Measurements from ENCODE around the gene KRTAP12-3. TPM values are rescaled to one million over a fixed set of nuclear protein-coding genes. Genes with fewer than 3 reads are reported as not detected.

The KRTAP12-3 gene
- total and polyA plus RNA-seq, 2 donors (not counting 1 experiment from before 2014, with no cell fraction given): not detected

- Histone ChIP-seq H3K9me3 (ENCODE audit: control insufficient read depth, insufficient read depth, low read depth, low read length) (no peaks in the 10 kb centered on the region), H3K36me3 (ENCODE audit: control insufficient read depth, insufficient read depth, low read length) (no peaks in the 10 kb centered on the region), H3K27ac (ENCODE audit: insufficient read depth, low read length) (no peak overlapping the region), H3K9ac (ENCODE audit: insufficient read depth, low read length) (no peak overlapping the region), H3K4me2 (ENCODE audit: extremely low read depth, insufficient read depth, low read length) (no peak overlapping the region), H2AFZ (ENCODE audit: low read length) (no peak overlapping the region), H3K4me3 (replicated peaks in 1 of 4; ENCODE audit: control extremely low read depth in 1 of 4, insufficient read depth in 1 of 4, low read depth in 3 of 4, low read length in 4 of 4) (no peak overlapping the region), H4K20me1 (ENCODE audit: control insufficient read depth, extremely low read depth, insufficient read depth, low read length) (no peaks in the 10 kb centered on the region), H3K4me1 (ENCODE audit: control insufficient read depth, extremely low read depth, insufficient read depth, low read length) (no peaks in the 10 kb centered on the region), H3K27me3 (ENCODE audit: control insufficient read depth, insufficient read depth, low read length) (peaks cover 4% of the 10 kb centered on the region), H3K79me2 (ENCODE audit: control insufficient read depth, insufficient read depth, low read length) (no peaks in the 10 kb centered on the region)
- DNase-seq (ENCODE audit: low read depth in 2 of 2): no peak
- no peak for TF ChIP-seq EZH2 (IDR thresholded peaks at IDR 0.05; ENCODE audit: low read length, missing control alignments)
- TF ChIP-seq CTCF (conservative IDR thresholded peaks at IDR 0.05 in 1 of 2, IDR thresholded peaks at IDR 0.05 in 1 of 2; ENCODE audit: low read depth in 1 of 2, low read length in 2 of 2): no peak
Measured at GRCh38 chr21:44691686-44692085, 34.0 kb downstream of the KRTAP12-3 start.

- Histone ChIP-seq H3K4me1 (ENCODE audit: control insufficient read depth, extremely low read depth, insufficient read depth, low read length) (no peaks in the 10 kb centered on the region), H3K4me2 (ENCODE audit: extremely low read depth, insufficient read depth, low read length) (no peak overlapping the region), H3K4me3 (replicated peaks in 1 of 4; ENCODE audit: control extremely low read depth in 1 of 4, insufficient read depth in 1 of 4, low read depth in 3 of 4, low read length in 4 of 4) (no peak overlapping the region), H3K79me2 (ENCODE audit: control insufficient read depth, insufficient read depth, low read length) (no peaks in the 10 kb centered on the region), H2AFZ (ENCODE audit: low read length) (no peak overlapping the region), H3K27ac (ENCODE audit: insufficient read depth, low read length) (no peak overlapping the region), H3K9ac (ENCODE audit: insufficient read depth, low read length) (no peak overlapping the region), H3K9me3 (ENCODE audit: control insufficient read depth, insufficient read depth, low read depth, low read length) (no peaks in the 10 kb centered on the region), H3K36me3 (ENCODE audit: control insufficient read depth, insufficient read depth, low read length) (no peaks in the 10 kb centered on the region), H4K20me1 (ENCODE audit: control insufficient read depth, extremely low read depth, insufficient read depth, low read length) (no peaks in the 10 kb centered on the region), H3K27me3 (ENCODE audit: control insufficient read depth, insufficient read depth, low read length) (peaks cover 5% of the 10 kb centered on the region)
- no peak for DNase-seq (ENCODE audit: low read depth in 2 of 2)
- TF ChIP-seq CTCF (conservative IDR thresholded peaks at IDR 0.05 in 1 of 2, IDR thresholded peaks at IDR 0.05 in 1 of 2; ENCODE audit: low read depth in 1 of 2, low read length in 2 of 2) (no peak), EZH2 (IDR thresholded peaks at IDR 0.05; ENCODE audit: low read length, missing control alignments) (no peak)
Measured at GRCh38 chr21:44692798-44693512, 35.2 kb downstream of the KRTAP12-3 start.

- Histone ChIP-seq H3K9ac (ENCODE audit: insufficient read depth, low read length) (no peak overlapping the region), H4K20me1 (ENCODE audit: control insufficient read depth, extremely low read depth, insufficient read depth, low read length) (no peaks in the 10 kb centered on the region), H3K4me3 (replicated peaks in 1 of 4; ENCODE audit: control extremely low read depth in 1 of 4, insufficient read depth in 1 of 4, low read depth in 3 of 4, low read length in 4 of 4) (no peak overlapping the region), H3K79me2 (ENCODE audit: control insufficient read depth, insufficient read depth, low read length) (no peaks in the 10 kb centered on the region), H3K27ac (ENCODE audit: insufficient read depth, low read length) (no peak overlapping the region), H3K9me3 (ENCODE audit: control insufficient read depth, insufficient read depth, low read depth, low read length) (no peaks in the 10 kb centered on the region), H3K27me3 (ENCODE audit: control insufficient read depth, insufficient read depth, low read length) (peaks cover 5% of the 10 kb centered on the region), H3K4me2 (ENCODE audit: extremely low read depth, insufficient read depth, low read length) (no peak overlapping the region), H2AFZ (ENCODE audit: low read length) (no peak overlapping the region), H3K4me1 (ENCODE audit: control insufficient read depth, extremely low read depth, insufficient read depth, low read length) (no peaks in the 10 kb centered on the region), H3K36me3 (ENCODE audit: control insufficient read depth, insufficient read depth, low read length) (no peaks in the 10 kb centered on the region)
- DNase-seq (ENCODE audit: low read depth in 2 of 2): no peak
- TF ChIP-seq CTCF (conservative IDR thresholded peaks at IDR 0.05 in 1 of 2, IDR thresholded peaks at IDR 0.05 in 1 of 2; ENCODE audit: low read depth in 1 of 2, low read length in 2 of 2) (no peak), EZH2 (IDR thresholded peaks at IDR 0.05; ENCODE audit: low read length, missing control alignments) (no peak)
Measured at GRCh38 chr21:44694776-44695175, 37.0 kb downstream of the KRTAP12-3 start.
